Gastrocnemius medialis (tissue), 4 donors: ENCODE measurements around the gene PPIL3.

Experiments
- CTCF ChIP-seq, 5 experiments: fragments of 450-650 bp in 3 of 5; fragments of 200-600 bp in 2 of 5; sonication (generic) in 2 of 5; IDR thresholded peaks in 4 of 5; conservative IDR thresholded peaks in 1 of 5; 1 replicate in 4 of 5; 2 replicates in 1 of 5; pipeline ENCODE4 v1.5.1; 2016 to 2019; ENCODE audit warnings: antibody characterized with exemption in 5 of 5, mild to moderate bottlenecking in 3 of 5, moderate library complexity in 3 of 5
- POLR2A ChIP-seq, 2 donors: fragments of 450-650 bp; IDR thresholded peaks; one replicate each; pipeline ENCODE4 v1.6.1; 2017; ENCODE audit warnings: antibody characterized with exemption in 2 of 2, mild to moderate bottlenecking in 2 of 2, moderate library complexity in 2 of 2

GRCh38 chr2:200821686-200822245 is 67.1 kb downstream of the PPIL3 start:
- TF ChIP-seq CTCF (IDR thresholded peaks at IDR 0.05 in 4 of 5, conservative IDR thresholded peaks at IDR 0.05 in 1 of 5) (no peak), POLR2A (IDR thresholded peaks at IDR 0.05) (no peak)
